HG03108 (cell line): ENCODE data around the gene PIK3CA.
"Not testable (repeated sequence)": the region's sequence is repeated elsewhere in the genome, so short reads cannot be mapped to it uniquely, and the experiment has no call there.

ENCODE experiments used
- ATAC-seq: cut with Tn5 transposase; IDR thresholded peaks from one replicate; pipeline ENCODE4 v1.9.1; 2021; ENCODE audit warnings: moderate library complexity; ENCODE audit not compliant: unreplicated experiment

The PIK3CA gene

GRCh38 chr3:179196098-179196497, 47.9 kb downstream of the PIK3CA start:
- peak; percentile 86 for ATAC-seq

- no peak for ATAC-seq
Observed at GRCh38 chr3:179196700-179197099, 48.5 kb downstream of the PIK3CA start.

GRCh38 chr3:179200790-179201189, 52.6 kb downstream of the PIK3CA start:
- no peak for ATAC-seq

- not testable (repeated sequence) for ATAC-seq
Observed at GRCh38 chr3:179215550-179215949, 67.4 kb downstream of the PIK3CA start.

- not testable (repeated sequence) for ATAC-seq
Observed at GRCh38 chr3:179218213-179218612, 70.1 kb downstream of the PIK3CA start.

GRCh38 chr3:179223548-179223947, 75.4 kb downstream of the PIK3CA start:
- no peak for ATAC-seq

- ATAC-seq, result no peak
Observed at GRCh38 chr3:179224584-179224983, 76.4 kb downstream of the PIK3CA start.

- no peak for ATAC-seq
Observed at GRCh38 chr3:179227349-179227748, 79.2 kb downstream of the PIK3CA start.

GRCh38 chr3:179229177-179229576, 81.0 kb downstream of the PIK3CA start:
- ATAC-seq, result no peak

GRCh38 chr3:179233043-179233442, 84.9 kb downstream of the PIK3CA start:
- ATAC-seq, result no peak

- ATAC-seq, result no peak
Observed at GRCh38 chr3:179234199-179234598, 86.0 kb downstream of the PIK3CA start.

- ATAC-seq, result no peak
Observed at GRCh38 chr3:179236669-179237301, 88.6 kb downstream of the PIK3CA start.

GRCh38 chr3:179240299-179240698, 92.1 kb downstream of the PIK3CA start:
- not testable (repeated sequence) for ATAC-seq

GRCh38 chr3:179242859-179243258, 94.7 kb downstream of the PIK3CA start:
- not testable (repeated sequence) for ATAC-seq

GRCh38 chr3:179244878-179245277, 96.7 kb downstream of the PIK3CA start:
- no peak for ATAC-seq

- no peak for ATAC-seq
Observed at GRCh38 chr3:179247289-179248015, 99.3 kb downstream of the PIK3CA start.

GRCh38 chr3:179250803-179251476, 102.8 kb downstream of the PIK3CA start, which contains the start of gene KCNMB3:
Gene KCNMB3, minus strand, starts transcription at chr3:179251114. Its CDS starts 124 bp downstream, at chr3:179250990.
- no peak for ATAC-seq

GRCh38 chr3:179256813-179257212, 108.7 kb downstream of the PIK3CA start:
- no peak for ATAC-seq

GRCh38 chr3:179257742-179258141, 109.6 kb downstream of the PIK3CA start:
- not testable (repeated sequence) for ATAC-seq

- no peak for ATAC-seq
Observed at GRCh38 chr3:179258820-179259219, 110.7 kb downstream of the PIK3CA start.

GRCh38 chr3:179259959-179260756, 112.0 kb downstream of the PIK3CA start:
- ATAC-seq, result not testable (repeated sequence)
